ENCODE results near the gene DDX6.
"Not testable (repeated sequence)": the region's sequence is repeated elsewhere in the genome, so short reads cannot be mapped to it uniquely, and the experiment has no call there.

GRCh38 chr11:118729753-118730152 is 61.2 kb downstream of the DDX6 start:
- TF ChIP-seq CTCF (IDR thresholded peaks at IDR 0.05; ENCODE audit: low read depth, low read length, missing input control); RAD21 (IDR thresholded peaks at IDR 0.05); TAF1 (conservative IDR thresholded peaks at IDR 0.05); HNF4A (conservative IDR thresholded peaks at IDR 0.05): not testable (repeated sequence)

Measured in liver (tissue), 3 donors.